GM23338 (cell line): ENCODE measurements around the gene PAX5. TPM values are rescaled to one million over a fixed set of nuclear protein-coding genes. Genes with fewer than 3 reads are reported as not detected.

Experiments
- ATAC-seq: fragments of 200-7000 bp; cut with Tn5 transposase; 3 replicates; pipeline ENCODE4 v1.9.1; 2020
- DNase-seq: peaks from one replicate; pipeline ENCODE4 v3.0.0-alpha.2; 2015; ENCODE audit warnings: low spot score
- H2AFZ ChIP-seq: fragments of 200-600 bp; sonication (generic); 2 replicates; pipeline ENCODE4 v1.8.0; 2016; ENCODE audit warnings: antibody characterized with exemption, mild to moderate bottlenecking, moderate library complexity
- H3F3A ChIP-seq: fragments of 200-600 bp; sonication (generic); replicated peaks from 2 replicates; pipeline ENCODE4 v1.8.0; 2017; ENCODE audit warnings: antibody characterized with exemption, mixed run types, low read depth
- H3K27ac ChIP-seq: fragments of 200-600 bp; sonication (generic); 2 replicates; pipeline ENCODE4 v1.6.1; 2016; ENCODE audit warnings: low read depth
- H3K27me3 ChIP-seq: fragments of 200-600 bp; sonication (generic); 2 replicates; pipeline ENCODE4 v1.8.0; 2016; ENCODE audit warnings: mild to moderate bottlenecking, mixed run types, moderate library complexity; ENCODE audit not compliant: insufficient read depth
- H3K36me3 ChIP-seq: fragments of 200-600 bp; sonication (generic); 2 replicates; pipeline ENCODE4 v1.8.0; 2016; ENCODE audit warnings: mild to moderate bottlenecking; ENCODE audit not compliant: insufficient read depth
- H3K4me1 ChIP-seq: fragments of 200-600 bp; sonication (generic); 2 replicates; pipeline ENCODE4 v1.8.0; 2016; ENCODE audit warnings: mild to moderate bottlenecking, moderate library complexity; ENCODE audit not compliant: insufficient read depth
- H3K4me2 ChIP-seq: fragments of 200-600 bp; sonication (generic); 2 replicates; pipeline ENCODE4 v1.7.1; 2017; ENCODE audit warnings: mixed run types
- H3K4me3 ChIP-seq: fragments of 200-600 bp; sonication (generic); 2 replicates; pipeline ENCODE4 v1.6.1; 2016; ENCODE audit warnings: mixed run types
- H3K79me2 ChIP-seq: fragments of 200-600 bp; sonication (generic); replicated peaks from 2 replicates; pipeline ENCODE4 v1.8.0; 2017; ENCODE audit warnings: mild to moderate bottlenecking; ENCODE audit not compliant: insufficient read depth
- H3K9me2 ChIP-seq: fragments of 200-600 bp; sonication (generic); 2 replicates; pipeline ENCODE4 v1.8.0; 2017; ENCODE audit not compliant: insufficient read depth
- H4K20me1 ChIP-seq: fragments of 200-600 bp; sonication (generic); replicated peaks from 2 replicates; pipeline ENCODE4 v1.8.0; 2017; ENCODE audit warnings: mild to moderate bottlenecking; ENCODE audit not compliant: insufficient read depth
- H3K27ac Mint-ChIP-seq: 2 replicates; pipeline ENCODE4 v1.8.0; 2020; ENCODE audit warnings: inconsistent platforms, mild to moderate bottlenecking, moderate library complexity, mixed read lengths
- H3K27me3 Mint-ChIP-seq: 3 replicates; pipeline ENCODE4 v1.8.0; 2022; ENCODE audit warnings: low read depth, mild to moderate bottlenecking, moderate library complexity, mixed read lengths, inconsistent platforms; ENCODE audit not compliant: insufficient read depth, poor library complexity
- H3K36me3 Mint-ChIP-seq: 3 replicates; pipeline ENCODE4 v1.8.0; 2021; ENCODE audit warnings: low read depth, mild to moderate bottlenecking, inconsistent platforms, moderate library complexity, mixed read lengths
- H3K4me1 Mint-ChIP-seq: 3 replicates; pipeline ENCODE4 v1.8.0; 2020; ENCODE audit warnings: mild to moderate bottlenecking, inconsistent platforms, mixed read lengths
- H3K4me3 Mint-ChIP-seq: 3 replicates; pipeline ENCODE4 v1.8.0; 2021; ENCODE audit warnings: moderate library complexity, mild to moderate bottlenecking, inconsistent platforms, mixed read lengths
- H3K9me3 Mint-ChIP-seq: 3 replicates; pipeline ENCODE4 v1.8.0; 2020; ENCODE audit warnings: moderate library complexity, mild to moderate bottlenecking, inconsistent platforms, mixed read lengths
- JUNB ChIP-seq: IDR thresholded peaks from one replicate; pipeline ENCODE4 v1.6.1; 2016; ENCODE audit warnings: antibody characterized with exemption; ENCODE audit not compliant: unreplicated experiment
- ZNF114 ChIP-seq: fragments of 250-450 bp; sonication (Bioruptor Pico); IDR thresholded peaks from 2 replicates; pipeline ENCODE4 v1.5.0; 2020; ENCODE audit warnings: mild to moderate bottlenecking, moderate library complexity
- polyA plus RNA-seq: library from polyadenylated mRNA; unstranded; fragments of >200 nt; fragmentation: Nextera tagmentation; extraction: Ambion mirVana; gene quantifications from 2 replicates; pipeline ENCODE4 v1.2.1, GENCODE V29; 2016
- total RNA-seq: library from RNA; depleted of rRNA; stranded (reverse); fragments of >200 nt; shearing (Covaris generic); gene quantifications from 2 replicates; pipeline ENCODE4 v1.2.3, GENCODE V29; 2014
- TF ChIP-seq, protein P1 (sequence below): fragments of 250-450 bp; sonication (Bioruptor Pico); IDR thresholded peaks from 2 replicates; pipeline ENCODE4 v1.5.0; 2020; ENCODE audit warnings: mild to moderate bottlenecking, moderate library complexity
- TF ChIP-seq, protein P2 (sequence below), 2 experiments: fragments of 200-600 bp in 1 of 2; sonication (generic) in 1 of 2; conservative IDR thresholded peaks; 2 replicates each; pipeline versions ENCODE4 v1.5.1 to v1.6.1; 2016 to 2017; ENCODE audit warnings: antibody characterized with exemption in 2 of 2, low read depth in 2 of 2, mild to moderate bottlenecking in 2 of 2, moderate library complexity in 1 of 2

PAX5 gene
- total and polyA plus RNA-seq, 2 experiments from 2014 or later: 0.17 to 0.60 TPM

DNA sequence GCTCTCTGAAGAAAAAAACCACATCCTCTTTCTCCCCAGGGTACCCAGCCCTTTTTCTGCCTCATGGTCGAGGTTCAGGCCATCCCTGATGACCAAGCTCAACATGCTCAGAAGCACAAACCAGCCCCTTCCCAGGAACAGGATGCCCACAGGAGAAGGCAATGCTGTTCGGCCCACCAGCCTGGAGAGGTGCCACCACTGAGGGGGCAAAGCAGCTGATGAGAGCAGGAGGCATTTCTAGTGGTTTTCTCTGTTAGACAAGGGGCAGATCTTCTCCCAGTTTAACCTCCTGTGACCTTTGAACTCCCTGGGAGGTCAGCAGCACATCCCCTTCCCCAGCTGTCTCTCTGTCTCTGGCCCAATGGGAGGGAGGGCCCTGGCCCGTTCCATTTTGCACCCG lies 73.0 kb downstream of the PAX5 start (continued):
- TF ChIP-seq, protein P1, sequence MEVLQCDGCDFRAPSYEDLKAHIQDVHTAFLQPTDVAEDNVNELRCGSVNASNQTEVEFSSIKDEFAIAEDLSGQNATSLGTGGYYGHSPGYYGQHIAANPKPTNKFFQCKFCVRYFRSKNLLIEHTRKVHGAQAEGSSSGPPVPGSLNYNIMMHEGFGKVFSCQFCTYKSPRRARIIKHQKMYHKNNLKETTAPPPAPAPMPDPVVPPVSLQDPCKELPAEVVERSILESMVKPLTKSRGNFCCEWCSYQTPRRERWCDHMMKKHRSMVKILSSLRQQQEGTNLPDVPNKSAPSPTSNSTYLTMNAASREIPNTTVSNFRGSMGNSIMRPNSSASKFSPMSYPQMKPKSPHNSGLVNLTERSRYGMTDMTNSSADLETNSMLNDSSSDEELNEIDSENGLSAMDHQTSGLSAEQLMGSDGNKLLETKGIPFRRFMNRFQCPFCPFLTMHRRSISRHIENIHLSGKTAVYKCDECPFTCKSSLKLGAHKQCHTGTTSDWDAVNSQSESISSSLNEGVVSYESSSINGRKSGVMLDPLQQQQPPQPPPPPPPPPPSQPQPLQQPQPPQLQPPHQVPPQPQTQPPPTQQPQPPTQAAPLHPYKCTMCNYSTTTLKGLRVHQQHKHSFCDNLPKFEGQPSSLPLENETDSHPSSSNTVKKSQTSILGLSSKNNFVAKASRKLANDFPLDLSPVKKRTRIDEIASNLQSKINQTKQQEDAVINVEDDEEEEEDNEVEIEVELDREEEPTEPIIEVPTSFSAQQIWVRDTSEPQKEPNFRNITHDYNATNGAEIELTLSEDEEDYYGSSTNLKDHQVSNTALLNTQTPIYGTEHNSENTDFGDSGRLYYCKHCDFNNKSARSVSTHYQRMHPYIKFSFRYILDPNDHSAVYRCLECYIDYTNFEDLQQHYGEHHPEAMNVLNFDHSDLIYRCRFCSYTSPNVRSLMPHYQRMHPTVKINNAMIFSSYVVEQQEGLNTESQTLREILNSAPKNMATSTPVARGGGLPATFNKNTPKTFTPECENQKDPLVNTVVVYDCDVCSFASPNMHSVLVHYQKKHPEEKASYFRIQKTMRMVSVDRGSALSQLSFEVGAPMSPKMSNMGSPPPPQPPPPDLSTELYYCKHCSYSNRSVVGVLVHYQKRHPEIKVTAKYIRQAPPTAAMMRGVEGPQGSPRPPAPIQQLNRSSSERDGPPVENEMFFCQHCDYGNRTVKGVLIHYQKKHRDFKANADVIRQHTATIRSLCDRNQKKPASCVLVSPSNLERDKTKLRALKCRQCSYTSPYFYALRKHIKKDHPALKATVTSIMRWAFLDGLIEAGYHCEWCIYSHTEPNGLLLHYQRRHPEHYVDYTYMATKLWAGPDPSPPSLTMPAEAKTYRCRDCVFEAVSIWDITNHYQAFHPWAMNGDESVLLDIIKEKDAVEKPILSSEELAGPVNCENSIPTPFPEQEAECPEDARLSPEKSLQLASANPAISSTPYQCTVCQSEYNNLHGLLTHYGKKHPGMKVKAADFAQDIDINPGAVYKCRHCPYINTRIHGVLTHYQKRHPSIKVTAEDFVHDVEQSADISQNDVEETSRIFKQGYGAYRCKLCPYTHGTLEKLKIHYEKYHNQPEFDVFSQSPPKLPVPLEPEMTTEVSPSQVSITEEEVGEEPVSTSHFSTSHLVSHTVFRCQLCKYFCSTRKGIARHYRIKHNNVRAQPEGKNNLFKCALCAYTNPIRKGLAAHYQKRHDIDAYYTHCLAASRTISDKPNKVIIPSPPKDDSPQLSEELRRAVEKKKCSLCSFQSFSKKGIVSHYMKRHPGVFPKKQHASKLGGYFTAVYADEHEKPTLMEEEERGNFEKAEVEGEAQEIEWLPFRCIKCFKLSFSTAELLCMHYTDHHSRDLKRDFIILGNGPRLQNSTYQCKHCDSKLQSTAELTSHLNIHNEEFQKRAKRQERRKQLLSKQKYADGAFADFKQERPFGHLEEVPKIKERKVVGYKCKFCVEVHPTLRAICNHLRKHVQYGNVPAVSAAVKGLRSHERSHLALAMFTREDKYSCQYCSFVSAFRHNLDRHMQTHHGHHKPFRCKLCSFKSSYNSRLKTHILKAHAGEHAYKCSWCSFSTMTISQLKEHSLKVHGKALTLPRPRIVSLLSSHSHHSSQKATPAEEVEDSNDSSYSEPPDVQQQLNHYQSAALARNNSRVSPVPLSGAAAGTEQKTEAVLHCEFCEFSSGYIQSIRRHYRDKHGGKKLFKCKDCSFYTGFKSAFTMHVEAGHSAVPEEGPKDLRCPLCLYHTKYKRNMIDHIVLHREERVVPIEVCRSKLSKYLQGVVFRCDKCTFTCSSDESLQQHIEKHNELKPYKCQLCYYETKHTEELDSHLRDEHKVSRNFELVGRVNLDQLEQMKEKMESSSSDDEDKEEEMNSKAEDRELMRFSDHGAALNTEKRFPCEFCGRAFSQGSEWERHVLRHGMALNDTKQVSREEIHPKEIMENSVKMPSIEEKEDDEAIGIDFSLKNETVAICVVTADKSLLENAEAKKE: no peak
- TF ChIP-seq ZNF114: no peak

DNA sequence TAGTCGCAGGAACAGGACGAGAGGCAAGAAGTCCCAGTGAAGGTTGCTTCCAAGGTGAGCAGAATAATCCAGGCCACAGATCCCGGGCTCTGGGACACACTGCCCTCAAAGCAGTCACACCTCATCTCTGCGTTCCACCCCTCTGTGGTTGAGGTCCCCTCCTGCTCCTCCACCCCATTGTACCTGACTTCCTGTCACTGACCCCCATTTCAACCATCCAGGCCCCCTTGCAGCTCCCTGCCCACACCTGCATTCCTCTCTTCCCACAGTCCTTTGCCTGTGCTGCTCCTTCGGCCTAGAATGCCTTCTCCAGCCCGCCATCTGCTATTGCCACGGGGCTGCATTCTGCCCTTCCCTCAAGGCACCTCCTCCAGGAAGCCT lies 73.5 kb downstream of the PAX5 start:
- Histone ChIP-seq H3K4me2 (no peak overlapping the region), H3K79me2 (no peaks in the 10 kb centered on the region), H3K9me2 (peaks cover 3% of the 10 kb centered on the region; the same call in 1 of the 2 replicates), H2AFZ (no peak overlapping the region), H3K27me3 (no peaks in the 10 kb centered on the region), H3F3A (no peaks in the 10 kb centered on the region), H3K36me3 (no peaks in the 10 kb centered on the region), H4K20me1 (no peaks in the 10 kb centered on the region), H3K27ac (no peak overlapping the region), H3K4me1 (peaks cover 15% of the 10 kb centered on the region), H3K4me3 (no peak overlapping the region)
- ATAC-seq: no peak
- TF ChIP-seq, protein P2, sequence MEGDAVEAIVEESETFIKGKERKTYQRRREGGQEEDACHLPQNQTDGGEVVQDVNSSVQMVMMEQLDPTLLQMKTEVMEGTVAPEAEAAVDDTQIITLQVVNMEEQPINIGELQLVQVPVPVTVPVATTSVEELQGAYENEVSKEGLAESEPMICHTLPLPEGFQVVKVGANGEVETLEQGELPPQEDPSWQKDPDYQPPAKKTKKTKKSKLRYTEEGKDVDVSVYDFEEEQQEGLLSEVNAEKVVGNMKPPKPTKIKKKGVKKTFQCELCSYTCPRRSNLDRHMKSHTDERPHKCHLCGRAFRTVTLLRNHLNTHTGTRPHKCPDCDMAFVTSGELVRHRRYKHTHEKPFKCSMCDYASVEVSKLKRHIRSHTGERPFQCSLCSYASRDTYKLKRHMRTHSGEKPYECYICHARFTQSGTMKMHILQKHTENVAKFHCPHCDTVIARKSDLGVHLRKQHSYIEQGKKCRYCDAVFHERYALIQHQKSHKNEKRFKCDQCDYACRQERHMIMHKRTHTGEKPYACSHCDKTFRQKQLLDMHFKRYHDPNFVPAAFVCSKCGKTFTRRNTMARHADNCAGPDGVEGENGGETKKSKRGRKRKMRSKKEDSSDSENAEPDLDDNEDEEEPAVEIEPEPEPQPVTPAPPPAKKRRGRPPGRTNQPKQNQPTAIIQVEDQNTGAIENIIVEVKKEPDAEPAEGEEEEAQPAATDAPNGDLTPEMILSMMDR (conservative IDR thresholded peaks at IDR 0.05; ENCODE audit: low read depth in 2 of 2): no peak
- TF ChIP-seq ZNF114 (no peak), JUNB (no peak)
- peaks cover 17% of the 10 kb centered on the region for H3K4me1 Mint-ChIP-seq
- H3K36me3 Mint-ChIP-seq: no peaks in the 10 kb centered on the region
- no peaks in the 10 kb centered on the region for H3K9me3 Mint-ChIP-seq
- H3K27me3 Mint-ChIP-seq: peaks cover 19% of the 10 kb centered on the region
- no peak overlapping the region for H3K27ac Mint-ChIP-seq
- no peak for DNase-seq
- no peak overlapping the region for H3K4me3 Mint-ChIP-seq
